ENCODE results near the gene MYOF. TPM values are rescaled to one million over a fixed set of nuclear protein-coding genes. Genes with fewer than 3 reads are reported as not detected.

The MYOF gene
- total and polyA plus RNA-seq, 10 of the 15 experiments (the other 5 are each of a cell fraction or from before 2014, with no cell fraction given) = 0.02 to 0.59 (median 0.17) TPM

- TF ChIP-seq ZBTB11 (CRISPR knock-in tag; IDR thresholded peaks at IDR 0.05) (no peak), ZNF384 (IDR thresholded peaks at IDR 0.05; ENCODE audit: borderline replicate concordance, low read depth, low read length) (no peak), CBFB (IDR thresholded peaks at IDR 0.05; ENCODE audit: low read depth) (no peak)
- TF ChIP-seq, protein P1, sequence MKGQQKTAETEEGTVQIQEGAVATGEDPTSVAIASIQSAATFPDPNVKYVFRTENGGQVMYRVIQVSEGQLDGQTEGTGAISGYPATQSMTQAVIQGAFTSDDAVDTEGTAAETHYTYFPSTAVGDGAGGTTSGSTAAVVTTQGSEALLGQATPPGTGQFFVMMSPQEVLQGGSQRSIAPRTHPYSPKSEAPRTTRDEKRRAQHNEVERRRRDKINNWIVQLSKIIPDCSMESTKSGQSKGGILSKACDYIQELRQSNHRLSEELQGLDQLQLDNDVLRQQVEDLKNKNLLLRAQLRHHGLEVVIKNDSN (IDR thresholded peaks at IDR 0.05; ENCODE audit: borderline replicate concordance, extremely low read length, insufficient read depth, low read depth, low read length) = no peak
Measured at GRCh38 chr10:93422118-93422517, 60.0 kb downstream of the MYOF start (continued).

DNA sequence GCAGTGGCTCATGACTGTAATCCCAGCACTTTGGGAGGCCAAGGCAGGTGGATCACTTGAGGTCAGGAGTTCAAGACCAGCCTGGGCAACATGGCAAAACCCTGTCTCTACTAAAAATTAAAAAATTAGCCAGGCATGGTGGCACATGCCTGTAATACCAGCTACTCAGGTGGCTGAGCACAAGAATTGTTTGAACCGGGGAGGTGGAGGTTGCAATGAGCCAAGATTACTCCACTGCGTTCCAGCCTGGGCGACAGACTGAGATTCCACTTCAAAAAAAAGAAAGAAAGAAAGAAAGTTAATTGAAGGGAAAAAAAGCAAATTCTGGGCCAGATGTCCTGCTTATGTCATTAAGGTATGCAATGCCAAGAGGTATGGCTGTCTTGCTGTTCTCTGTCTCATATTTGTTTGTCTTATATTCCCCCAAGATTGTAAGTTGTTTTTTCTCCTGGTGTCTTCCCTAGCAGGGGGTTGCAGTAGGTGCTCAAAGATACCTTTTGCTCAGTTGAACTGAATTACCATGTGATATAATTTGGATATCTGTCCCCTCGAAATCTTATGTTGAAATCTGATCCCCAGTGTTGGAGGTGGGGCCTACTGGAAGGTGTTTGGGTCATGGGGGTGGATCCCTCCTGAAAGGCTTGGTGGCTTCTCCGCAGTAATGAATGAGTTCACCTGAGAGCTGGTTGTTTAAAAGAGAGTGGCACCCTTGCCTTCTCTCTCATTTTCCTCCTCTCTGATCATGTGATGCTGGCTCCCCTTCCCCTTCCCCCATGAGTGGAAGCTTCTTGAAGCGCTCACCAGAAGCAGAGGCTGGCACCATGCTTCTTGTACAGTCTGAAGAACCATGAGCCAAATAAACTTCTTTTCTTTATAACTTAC is 60.9 kb downstream of the MYOF start:
- H3K36me3 ChIP-seq (ENCODE audit: control insufficient read depth in 2 of 2, insufficient read depth in 2 of 2, low read length in 1 of 2) = no peaks in the 10 kb centered on the region
- ChIA-PET SMC1A (ENCODE audit: uncharacterized antibody, unreplicated experiment) (no interaction called here), POLR2A (no interaction called here), CTCF (interaction anchor here (2.1 kb wide), 1 partner anchor 45 kb away, joined by 7 read pairs; no protein-coding TSS in a partner anchor), RAD21 (ENCODE audit: unreplicated experiment) (no interaction called here)
- ATAC-seq (no peak), FAIRE-seq (no peak), DNase-seq (ENCODE audit: low read depth, low spot score) (no peak)
- H3K9ac ChIP-seq (ENCODE audit: control insufficient read depth, insufficient read depth, low read length) = no peak overlapping the region
- WGBS (ENCODE audit: insufficient coverage, insufficient replicate concordance, low lambda C conversion rate, missing lambda C conversion rate) = 67% methylated on average over 6 of the region's 6 CpGs
- no peaks in the 10 kb centered on the region for H3K4me1 ChIP-seq (ENCODE audit: control insufficient read depth, insufficient read depth, low read length)
- H3K9me3 ChIP-seq (replicated peaks; ENCODE audit: control insufficient read depth, insufficient read depth, low read length) = no peaks in the 10 kb centered on the region
- no peak overlapping the region for H3K27ac ChIP-seq (ENCODE audit: control insufficient read depth, insufficient read depth)
- in situ Hi-C loops (cut with MboI) (no loop called here), intact Hi-C loops (cut with micrococcal nuclease; ENCODE audit: unreplicated experiment) (no loop called here)
- no peak for TF ChIP-seq PML (IDR thresholded peaks at IDR 0.05; ENCODE audit: low read length)
- TF ChIP-seq NFYB (IDR thresholded peaks at IDR 0.05; ENCODE audit: insufficient read depth, low read depth, low read length) = no peak
- no peak for TF ChIP-seq ETV6 (conservative IDR thresholded peaks at IDR 0.05 in 1 of 2, IDR thresholded peaks at IDR 0.05 in 1 of 2; ENCODE audit: borderline replicate concordance in 1 of 2, low read depth in 1 of 2)
- BruUV-seq (replicated peaks) = no TSS peak
- H4K20me1 ChIP-seq (ENCODE audit: control insufficient read depth, insufficient read depth) = no peaks in the 10 kb centered on the region
- H3K4me3 ChIP-seq = no peak overlapping the region
- no peaks in the 10 kb centered on the region for H3K27me3 ChIP-seq (replicated peaks in 1 of 2; ENCODE audit: control insufficient read depth in 2 of 2, insufficient read depth in 2 of 2, low read length in 1 of 2)
- H3K79me2 ChIP-seq (ENCODE audit: control insufficient read depth, insufficient read depth, low read length) = no peaks in the 10 kb centered on the region
- no peak overlapping the region for H3K4me2 ChIP-seq (ENCODE audit: control insufficient read depth, insufficient read depth)
- H2AFZ ChIP-seq (ENCODE audit: control insufficient read depth, low read depth, low read length) = no peak overlapping the region

All from GM12878 (cell line).